Left ventricle myocardium inferior (tissue), 1 donor: ENCODE results near the gene PEX11A. TPM values are rescaled to one million over a fixed set of nuclear protein-coding genes. Genes with fewer than 3 reads are reported as not detected.
A peak's percentile ranks its signal among the peaks of the same experiment; 100 is the strongest.

Experiments used
- DNase-seq: peaks from one replicate; pipeline ENCODE4 v3.0.0-alpha.2; 2020
- H3K27ac ChIP-seq: fragments of 200-600 bp; replicated peaks from 2 replicates; pipeline ENCODE4 v1.8.0; 2021
- H3K27me3 ChIP-seq: fragments of 200-600 bp; 2 replicates; pipeline ENCODE4 v1.8.0; 2021; ENCODE audit warnings: low read depth
- H3K36me3 ChIP-seq: fragments of 200-600 bp; 2 replicates; pipeline ENCODE4 v1.8.0; 2021
- H3K4me1 ChIP-seq: fragments of 200-600 bp; 2 replicates; pipeline ENCODE4 v1.8.0; 2021
- H3K4me3 ChIP-seq: fragments of 200-600 bp; 2 replicates; pipeline ENCODE4 v1.8.0; 2021; ENCODE audit warnings: mild to moderate bottlenecking, moderate library complexity
- H3K9me3 ChIP-seq: fragments of 200-600 bp; replicated peaks from 2 replicates; pipeline ENCODE4 v1.8.0; 2021
- intact Hi-C: fragments of 100-400 bp; cut with micrococcal nuclease; formaldehyde crosslinking; loops from one replicate; pipeline ENCODE4 v1.11.0; 2022
- total RNA-seq: library from RNA; stranded (reverse); fragmentation: NEBNext Ultra II Directional; extraction: Animal tissue kit (Norgen Biotek cat#: 25700); gene quantifications from one replicate; pipeline ENCODE4 v1.2.1, GENCODE V29; 2021
- TF ChIP-seq, protein P1 (sequence below): fragments of 200-600 bp; IDR thresholded peaks from 2 replicates; pipeline ENCODE4 v1.8.0; 2021; ENCODE audit warnings: antibody characterized with exemption, mild to moderate bottlenecking, borderline replicate concordance
- donor health status: DM: no; HTN: yes; CAD: no; lungs with severe emphysema.

Gene PEX11A
- total RNA-seq, 1 donor from 2014 or later = 11.4 TPM

DNA sequence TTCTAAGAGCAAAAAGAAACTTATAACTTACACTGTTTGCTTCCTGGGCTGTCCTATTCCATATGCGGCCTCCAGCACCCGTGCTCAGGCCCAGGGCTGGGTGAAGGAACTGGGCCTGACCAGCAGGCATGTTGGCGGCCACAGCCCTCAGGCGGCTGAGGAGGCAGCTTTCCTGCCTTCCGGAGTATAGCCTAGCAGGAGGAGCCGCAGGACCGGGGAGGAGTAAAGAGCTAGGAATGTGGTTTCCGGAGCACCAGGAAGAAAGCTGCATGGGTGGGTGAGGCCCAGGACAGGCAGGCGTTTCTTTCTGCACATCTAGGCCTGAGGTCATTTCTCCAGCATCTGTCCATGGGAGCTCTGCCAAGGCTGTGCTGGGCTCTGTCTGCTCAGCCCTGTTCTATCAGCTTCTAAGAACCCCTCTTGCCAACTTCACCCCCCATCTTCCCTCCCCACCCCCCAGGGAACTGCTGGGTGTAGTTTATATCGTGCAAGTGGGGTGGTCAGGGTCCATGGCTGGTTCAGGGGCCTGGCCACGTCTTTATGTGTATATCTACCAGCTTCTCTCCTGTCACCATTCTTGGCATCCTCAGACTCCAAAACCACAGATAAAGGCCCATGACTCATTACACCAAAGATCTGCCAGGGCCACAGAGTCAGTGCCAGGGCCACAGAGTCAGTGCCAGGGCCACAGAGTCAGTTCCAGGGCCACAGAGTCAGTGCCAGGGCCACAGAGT is 27.5 kb downstream of the PEX11A start:
- peak; percentile 74 for DNase-seq
- intact Hi-C loops = no loop called here
- no peaks in the 10 kb centered on the region for H3K27me3 ChIP-seq
- no peaks in the 10 kb centered on the region for H3K36me3 ChIP-seq
- peak overlapping the region; percentile 78 for H3K27ac ChIP-seq
- TF ChIP-seq, protein P1, sequence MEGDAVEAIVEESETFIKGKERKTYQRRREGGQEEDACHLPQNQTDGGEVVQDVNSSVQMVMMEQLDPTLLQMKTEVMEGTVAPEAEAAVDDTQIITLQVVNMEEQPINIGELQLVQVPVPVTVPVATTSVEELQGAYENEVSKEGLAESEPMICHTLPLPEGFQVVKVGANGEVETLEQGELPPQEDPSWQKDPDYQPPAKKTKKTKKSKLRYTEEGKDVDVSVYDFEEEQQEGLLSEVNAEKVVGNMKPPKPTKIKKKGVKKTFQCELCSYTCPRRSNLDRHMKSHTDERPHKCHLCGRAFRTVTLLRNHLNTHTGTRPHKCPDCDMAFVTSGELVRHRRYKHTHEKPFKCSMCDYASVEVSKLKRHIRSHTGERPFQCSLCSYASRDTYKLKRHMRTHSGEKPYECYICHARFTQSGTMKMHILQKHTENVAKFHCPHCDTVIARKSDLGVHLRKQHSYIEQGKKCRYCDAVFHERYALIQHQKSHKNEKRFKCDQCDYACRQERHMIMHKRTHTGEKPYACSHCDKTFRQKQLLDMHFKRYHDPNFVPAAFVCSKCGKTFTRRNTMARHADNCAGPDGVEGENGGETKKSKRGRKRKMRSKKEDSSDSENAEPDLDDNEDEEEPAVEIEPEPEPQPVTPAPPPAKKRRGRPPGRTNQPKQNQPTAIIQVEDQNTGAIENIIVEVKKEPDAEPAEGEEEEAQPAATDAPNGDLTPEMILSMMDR = peak; percentile 9
- H3K4me3 ChIP-seq = no peak overlapping the region
- peaks cover 32% of the 10 kb centered on the region for H3K4me1 ChIP-seq
- H3K9me3 ChIP-seq = no peaks in the 10 kb centered on the region

DNA sequence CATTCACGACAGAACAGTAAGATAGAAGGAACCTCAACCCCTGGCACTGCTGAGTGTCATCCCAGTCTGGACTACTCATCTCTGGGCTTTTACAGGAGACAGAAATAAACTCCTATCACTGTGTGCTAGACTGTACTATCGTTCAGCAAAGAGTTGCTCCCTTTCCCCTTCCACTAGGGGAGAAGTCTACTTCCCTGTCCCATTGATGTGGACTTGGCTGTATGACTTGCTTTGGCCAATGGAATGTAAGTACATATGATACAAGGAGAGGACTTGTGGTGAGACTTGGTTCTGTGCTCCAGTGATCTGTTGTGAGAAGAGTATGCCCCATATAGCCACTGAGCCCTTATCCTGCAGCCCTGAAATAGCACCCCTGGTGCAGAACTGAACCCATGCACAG is 30.0 kb downstream of the PEX11A start:
- Histone ChIP-seq H3K4me1 (peaks cover 33% of the 10 kb centered on the region), H3K27me3 (peaks cover 2% of the 10 kb centered on the region), H3K9me3 (no peaks in the 10 kb centered on the region), H3K27ac (no peak overlapping the region), H3K36me3 (no peaks in the 10 kb centered on the region), H3K4me3 (no peak overlapping the region)
- no peak for DNase-seq
- TF ChIP-seq, protein P1 = no peak
- intact Hi-C loops = no loop called here

DNA sequence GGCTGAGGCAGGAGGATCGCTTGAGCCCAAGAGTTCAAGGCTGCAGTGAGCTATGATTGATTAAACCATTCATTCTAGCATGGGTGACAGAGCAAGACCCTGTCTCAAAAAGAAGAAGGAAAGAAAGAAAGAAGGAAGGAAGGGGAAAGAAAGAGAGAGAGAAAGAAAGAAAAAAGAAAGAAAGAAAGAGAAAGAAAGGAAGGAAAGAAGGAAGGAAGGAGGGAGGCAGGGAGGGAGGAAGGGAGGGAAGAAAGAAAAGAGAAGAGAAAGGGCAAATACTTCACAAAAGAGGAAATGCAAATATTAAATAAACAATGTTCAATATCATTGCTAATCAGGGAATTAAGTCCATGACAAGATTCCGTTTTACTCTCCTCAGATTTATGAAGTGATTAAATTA is 31.3 kb downstream of the PEX11A start:
- Histone ChIP-seq H3K9me3 (no peaks in the 10 kb centered on the region), H3K4me3 (no peak overlapping the region), H3K27ac (no peak overlapping the region), H3K27me3 (peaks cover 14% of the 10 kb centered on the region), H3K4me1 (peaks cover 34% of the 10 kb centered on the region), H3K36me3 (no peaks in the 10 kb centered on the region)
- TF ChIP-seq, protein P1 = no peak
- intact Hi-C loops = no loop called here
- no peak for DNase-seq

DNA sequence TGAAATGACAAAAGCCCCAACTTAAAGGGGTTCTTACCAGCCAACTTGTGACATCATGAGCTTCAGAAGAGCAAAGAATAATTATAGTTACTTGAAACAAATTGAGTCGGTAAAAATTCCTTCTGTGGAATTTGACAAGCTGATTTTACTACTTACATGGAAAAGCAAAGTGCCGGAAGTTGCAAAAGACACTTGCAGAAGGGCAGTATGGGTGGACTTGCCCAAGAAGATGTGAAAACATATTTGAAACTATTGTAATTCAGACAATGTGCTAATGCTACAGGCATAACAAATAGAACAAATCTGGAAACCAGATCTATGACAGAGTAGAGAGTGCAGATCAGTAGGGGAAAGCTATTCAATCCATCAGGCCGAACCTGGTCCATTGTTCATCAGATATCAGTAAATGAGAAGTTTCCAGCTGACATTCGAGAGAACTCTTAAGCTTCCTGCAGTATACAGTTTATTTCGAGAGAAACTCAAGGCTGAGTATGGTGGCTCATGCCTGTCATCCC is 32.8 kb downstream of the PEX11A start:
- Histone ChIP-seq H3K27ac (no peak overlapping the region), H3K27me3 (peaks cover 16% of the 10 kb centered on the region), H3K9me3 (no peaks in the 10 kb centered on the region), H3K36me3 (no peaks in the 10 kb centered on the region), H3K4me1 (peaks cover 29% of the 10 kb centered on the region), H3K4me3 (no peak overlapping the region)
- DNase-seq = no peak
- intact Hi-C loops = no loop called here
- TF ChIP-seq, protein P1 = no peak

DNA sequence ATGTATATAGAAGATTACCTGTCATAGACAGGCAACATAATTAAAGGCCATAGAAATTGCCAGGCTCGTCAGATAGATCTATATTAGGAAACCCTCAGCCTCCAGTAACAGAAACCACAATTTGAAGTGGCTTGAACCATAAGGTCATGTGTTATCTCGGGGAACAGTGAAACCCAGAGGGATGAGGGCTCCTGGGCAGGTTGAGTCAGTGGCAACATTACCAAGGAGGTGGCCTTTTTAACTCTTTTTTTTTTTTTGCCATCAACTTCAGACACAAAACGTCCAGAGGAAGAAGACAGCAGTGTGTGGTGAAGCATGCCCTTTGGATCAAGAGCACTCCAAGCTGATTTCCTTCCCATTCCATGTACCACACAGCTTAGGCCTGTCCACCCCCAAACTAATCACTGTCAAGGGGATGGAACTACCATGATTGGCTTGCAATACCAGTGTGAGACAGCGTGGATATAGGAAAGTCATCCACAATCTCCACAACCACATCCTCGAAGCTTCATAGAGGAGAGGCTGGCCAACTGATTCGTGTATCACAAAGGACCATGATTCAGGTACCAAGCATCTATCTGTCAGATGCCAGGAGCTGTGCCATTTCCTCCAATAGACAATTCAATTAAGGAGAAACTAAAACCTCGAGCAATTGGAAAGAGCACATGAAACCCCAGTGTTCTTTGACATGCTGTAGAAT is 34.3 kb downstream of the PEX11A start:
- no peak overlapping the region for H3K27ac ChIP-seq
- peaks cover 16% of the 10 kb centered on the region for H3K27me3 ChIP-seq
- H3K4me3 ChIP-seq = no peak overlapping the region
- H3K4me1 ChIP-seq = peaks cover 21% of the 10 kb centered on the region
- intact Hi-C loops = no loop called here
- H3K36me3 ChIP-seq = no peaks in the 10 kb centered on the region
- H3K9me3 ChIP-seq = no peaks in the 10 kb centered on the region
- TF ChIP-seq, protein P1 = no peak
- DNase-seq = no peak
